Myocyte (in vitro differentiated cells): ENCODE results near the gene FAM168A. TPM values are rescaled to one million over a fixed set of nuclear protein-coding genes. Genes with fewer than 3 reads are reported as not detected.

Experiments
- DNase-seq: peaks from one replicate; pipeline ENCODE4 v3.0.0-alpha.2; 2012; ENCODE audit warnings: low read depth
- total RNA-seq: library from RNA; depleted of rRNA; stranded (reverse); fragments of >200 nt; gene quantifications from 2 replicates; pipeline ENCODE4 v1.2.3, GENCODE V29; 2014

FAM168A gene
- total RNA-seq, 1 donor from 2014 or later = 23.3 TPM

GRCh38 chr11:73559743-73560142, 38.2 kb downstream of the FAM168A start:
- no peak for DNase-seq

GRCh38 chr11:73556966-73557365, 40.9 kb downstream of the FAM168A start:
- DNase-seq = no peak

GRCh38 chr11:73555615-73556014, 42.3 kb downstream of the FAM168A start:
- no peak for DNase-seq

GRCh38 chr11:73554671-73555320, 43.1 kb downstream of the FAM168A start:
- DNase-seq = no peak

GRCh38 chr11:73553266-73553665, 44.6 kb downstream of the FAM168A start:
- DNase-seq = no peak

GRCh38 chr11:73551677-73552076, 46.2 kb downstream of the FAM168A start:
- DNase-seq = no peak

GRCh38 chr11:73549376-73549775, 48.5 kb downstream of the FAM168A start:
- no peak for DNase-seq

- DNase-seq = no peak
Observed at GRCh38 chr11:73547706-73548595, 50.0 kb downstream of the FAM168A start.

- DNase-seq = no peak
Observed at GRCh38 chr11:73542175-73542574, 55.7 kb downstream of the FAM168A start.

GRCh38 chr11:73539506-73540084, 58.3 kb downstream of the FAM168A start:
- DNase-seq = no peak

- DNase-seq = peak; percentile 15
Observed at GRCh38 chr11:73538381-73538872, 59.5 kb downstream of the FAM168A start.

- DNase-seq = no peak
Observed at GRCh38 chr11:73537969-73538368, 59.9 kb downstream of the FAM168A start.

- no peak for DNase-seq
Observed at GRCh38 chr11:73536961-73537360, 61.0 kb downstream of the FAM168A start.

- no peak for DNase-seq
Observed at GRCh38 chr11:73532310-73532709, 65.6 kb downstream of the FAM168A start.

- DNase-seq = no peak
Observed at GRCh38 chr11:73531386-73531785, 66.5 kb downstream of the FAM168A start.

GRCh38 chr11:73530109-73530508, 67.8 kb downstream of the FAM168A start:
- no peak for DNase-seq

- no peak for DNase-seq
Observed at GRCh38 chr11:73529204-73529530, 68.7 kb downstream of the FAM168A start.

GRCh38 chr11:73528483-73529203, 69.3 kb downstream of the FAM168A start:
- no peak for DNase-seq

- no peak for DNase-seq
Observed at GRCh38 chr11:73528013-73528412, 69.9 kb downstream of the FAM168A start.

- no peak for DNase-seq
Observed at GRCh38 chr11:73525611-73526010, 72.3 kb downstream of the FAM168A start.

- DNase-seq = no peak
Observed at GRCh38 chr11:73524774-73525173, 73.1 kb downstream of the FAM168A start.

- peak; percentile 12 for DNase-seq
Observed at GRCh38 chr11:73521621-73522020, 76.3 kb downstream of the FAM168A start.
